CD4-positive, alpha-beta memory T cell (primary cell): ENCODE data around the gene EFHC1. TPM values are rescaled to one million over a fixed set of nuclear protein-coding genes. Genes with fewer than 3 reads are reported as not detected.

Source experiments
- CTCF ChIA-PET: fragments of 350-600 bp; sonication (Branson Sonifier 250); formaldehyde crosslinking; loops from one replicate; lab custom pipeline; 2021; ENCODE audit warnings: inconsistent platforms; ENCODE audit not compliant: partially characterized antibody; lab: Charles Lee
- POLR2A ChIA-PET: fragments of 350-600 bp; sonication (Branson Sonifier 250); formaldehyde crosslinking; loops from one replicate; lab custom pipeline; 2021; ENCODE audit not compliant: partially characterized antibody; lab: Charles Lee
- DNase-seq, 5 donors: peaks; one replicate each; pipeline versions ENCODE4 v3.0.0 to v3.0.0-alpha.2; 2020 to 2022; ENCODE audit warnings: mixed read lengths in 1 of 5
- H3K27ac ChIP-seq: one replicate; pipeline ENCODE4 v1.7.0; 2013; ENCODE audit warnings: low read depth, low read length
- H3K27me3 ChIP-seq: 2 replicates; pipeline ENCODE4 v1.7.0; 2013; ENCODE audit warnings: mild to moderate bottlenecking, low read length, moderate library complexity; ENCODE audit not compliant: insufficient read depth
- H3K36me3 ChIP-seq: 2 replicates; pipeline ENCODE4 v1.7.0; 2013; ENCODE audit warnings: mild to moderate bottlenecking, low read length, moderate library complexity; ENCODE audit not compliant: insufficient read depth
- H3K4me1 ChIP-seq: 2 replicates; pipeline ENCODE4 v1.7.0; 2013; ENCODE audit warnings: mild to moderate bottlenecking, low read length, moderate library complexity; ENCODE audit not compliant: insufficient read depth
- H3K4me3 ChIP-seq, 2 donors: one replicate each; pipeline ENCODE4 v1.7.0; 2013; ENCODE audit warnings: low read length in 2 of 2, mild to moderate bottlenecking in 1 of 2
- H3K9me3 ChIP-seq, 2 donors: one replicate each; pipeline ENCODE4 v1.7.0; 2013; ENCODE audit warnings: low read length in 2 of 2, control low read depth in 1 of 2; ENCODE audit not compliant: control insufficient read depth in 1 of 2
- H3K27ac Mint-ChIP-seq, 7 donors: one replicate each; pipeline ENCODE4 v1.8.0; 2020 to 2021; ENCODE audit warnings: mixed read lengths in 7 of 7, mild to moderate bottlenecking in 6 of 7, inconsistent platforms in 3 of 7, moderate library complexity in 3 of 7
- H3K27me3 Mint-ChIP-seq, 2 donors: one replicate each; pipeline ENCODE4 v1.8.0; 2020 to 2021; ENCODE audit warnings: mixed read lengths in 2 of 2
- H3K36me3 Mint-ChIP-seq, 2 donors: one replicate each; pipeline ENCODE4 v1.8.0; 2020 to 2021; ENCODE audit warnings: mixed read lengths in 2 of 2, inconsistent platforms in 1 of 2, mild to moderate bottlenecking in 1 of 2
- H3K4me1 Mint-ChIP-seq, 4 donors: one replicate each; pipeline ENCODE4 v1.8.0; 2020 to 2021; ENCODE audit warnings: mixed read lengths in 4 of 4, mild to moderate bottlenecking in 1 of 4
- H3K4me3 Mint-ChIP-seq, 8 donors: one replicate each; pipeline ENCODE4 v1.8.0; 2020 to 2021; ENCODE audit warnings: mixed read lengths in 8 of 8, mild to moderate bottlenecking in 7 of 8, moderate library complexity in 6 of 8, inconsistent platforms in 3 of 8
- H3K9me3 Mint-ChIP-seq, 8 donors: one replicate each; pipeline ENCODE4 v1.8.0; 2020 to 2021; ENCODE audit warnings: mixed read lengths in 8 of 8, mild to moderate bottlenecking in 5 of 8, inconsistent platforms in 3 of 8, moderate library complexity in 1 of 8
- intact Hi-C: fragments of 100-400 bp; cut with micrococcal nuclease; formaldehyde crosslinking; loops from one replicate; pipeline ENCODE4 v1.15.1; 2023
- polyA plus RNA-seq, 2 donors: library from polyadenylated mRNA; unstranded; fragments of 300-500 nt; fragmentation: Illumina TruSeq; gene quantifications; one replicate each; pipeline ENCODE4 v1.2.3, GENCODE V29; 2021
- total RNA-seq, 2 experiments: library from RNA; stranded (reverse); gene quantifications; one replicate each; pipeline ENCODE4 v1.2.3, GENCODE V29; 2021

The EFHC1 gene
- total and polyA plus RNA-seq, 4 experiments from 2014 or later: 1.5 to 10.4 (median 4.1) TPM

DNA sequence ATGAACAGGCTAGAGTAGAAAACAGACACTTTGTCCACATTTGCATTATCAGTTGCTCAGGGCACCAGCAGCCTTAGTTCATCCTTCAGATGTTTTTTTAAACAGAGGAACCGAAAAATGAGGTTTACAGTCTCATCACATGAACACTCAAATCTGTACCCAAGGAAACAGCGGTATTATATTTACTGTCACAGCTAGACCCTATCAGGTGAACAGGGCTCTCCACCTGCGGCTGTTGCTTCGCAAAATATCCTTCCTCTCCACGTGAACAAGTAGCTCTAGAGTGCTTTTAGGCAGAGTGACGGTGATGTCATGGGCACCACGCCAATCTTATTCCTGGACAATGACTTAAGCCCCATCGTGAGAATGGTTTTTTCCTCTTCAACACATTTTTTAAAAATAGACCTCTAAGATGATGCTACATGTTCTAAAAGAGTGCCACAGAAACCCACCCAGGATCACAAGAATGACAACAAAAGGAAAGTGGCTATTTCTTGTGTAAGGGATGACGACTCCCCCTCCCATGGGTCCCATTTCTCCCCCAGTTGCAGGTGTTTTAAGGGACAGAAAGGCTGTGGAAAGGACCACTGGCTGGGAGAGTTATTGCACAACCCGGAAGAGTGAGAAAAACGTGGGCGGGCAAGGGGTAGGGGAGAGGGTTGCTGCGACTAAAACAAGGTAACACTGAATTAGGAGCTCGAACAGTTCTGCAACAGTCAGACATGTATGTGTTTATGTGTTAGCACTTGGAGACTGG is 77.7 kb downstream of the EFHC1 start:
- H3K9me3 ChIP-seq: no peaks in the 10 kb centered on the region
- Mint-ChIP-seq H3K9me3 (peaks cover 0 to 7% (median 3%) of the 10 kb centered on the region in 8 donors), H3K27me3 (no peaks in the 10 kb centered on the region), H3K36me3 (peaks cover 10 to 16% of the 10 kb centered on the region in 2 donors), H3K4me1 (no peaks in the 10 kb centered on the region), H3K4me3 (no peak overlapping the region), H3K27ac (no peak overlapping the region)
- ChIA-PET CTCF (no interaction called here), POLR2A (no interaction called here)
- H3K27ac ChIP-seq: no peak overlapping the region
- H3K27me3 ChIP-seq: no peaks in the 10 kb centered on the region
- H3K36me3 ChIP-seq: no peaks in the 10 kb centered on the region
- H3K4me1 ChIP-seq: no peaks in the 10 kb centered on the region
- intact Hi-C loops: no loop called here
- H3K4me3 ChIP-seq: no peak overlapping the region
- DNase-seq: no peak

- Histone ChIP-seq H3K27me3 (no peaks in the 10 kb centered on the region), H3K4me3 (no peak overlapping the region), H3K9me3 (no peaks in the 10 kb centered on the region), H3K4me1 (no peaks in the 10 kb centered on the region), H3K27ac (no peak overlapping the region), H3K36me3 (no peaks in the 10 kb centered on the region)
- Mint-ChIP-seq H3K4me3 (no peak overlapping the region), H3K36me3 (peaks cover 12 to 18% of the 10 kb centered on the region in 2 donors), H3K27me3 (no peaks in the 10 kb centered on the region), H3K4me1 (no peaks in the 10 kb centered on the region), H3K27ac (no peak overlapping the region), H3K9me3 (peaks cover 0 to 7% (median 3%) of the 10 kb centered on the region in 8 donors)
- intact Hi-C loops: no loop called here
- ChIA-PET CTCF (no interaction called here), POLR2A (no interaction called here)
- DNase-seq: no peak
These were observed 78.4 kb downstream of the EFHC1 start for GRCh38 chr6:52498538-52499017.

DNA sequence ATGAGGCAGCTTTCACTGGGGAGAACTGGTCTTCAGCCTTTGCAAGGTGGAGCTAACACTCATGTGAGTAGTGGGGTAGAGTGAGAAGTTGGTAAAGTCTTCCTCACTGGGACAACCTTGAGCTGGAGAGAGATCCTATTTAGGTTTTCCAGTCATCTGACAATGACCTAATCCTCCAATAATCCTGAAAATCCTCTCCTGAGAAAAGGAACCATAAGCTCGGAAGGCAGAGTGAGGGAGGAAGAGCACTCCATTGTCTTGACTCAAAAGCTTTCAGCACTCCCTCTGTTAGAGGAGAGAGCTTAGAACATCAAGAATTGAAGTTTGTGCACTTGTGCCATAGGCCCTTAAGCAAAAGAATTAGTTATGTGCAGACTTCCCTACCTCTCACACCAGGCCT is 78.9 kb downstream of the EFHC1 start:
- Mint-ChIP-seq H3K27ac (no peak overlapping the region), H3K27me3 (no peaks in the 10 kb centered on the region), H3K4me1 (no peaks in the 10 kb centered on the region), H3K9me3 (peaks cover 0 to 7% (median 3%) of the 10 kb centered on the region in 8 donors), H3K4me3 (no peak overlapping the region), H3K36me3 (peaks cover 12 to 18% of the 10 kb centered on the region in 2 donors)
- DNase-seq: no peak
- Histone ChIP-seq H3K9me3 (no peaks in the 10 kb centered on the region), H3K4me1 (no peaks in the 10 kb centered on the region), H3K4me3 (no peak overlapping the region), H3K27ac (no peak overlapping the region), H3K27me3 (no peaks in the 10 kb centered on the region), H3K36me3 (no peaks in the 10 kb centered on the region)
- intact Hi-C loops: no loop called here
- POLR2A ChIA-PET: no interaction called here
- CTCF ChIA-PET: no interaction called here

DNA sequence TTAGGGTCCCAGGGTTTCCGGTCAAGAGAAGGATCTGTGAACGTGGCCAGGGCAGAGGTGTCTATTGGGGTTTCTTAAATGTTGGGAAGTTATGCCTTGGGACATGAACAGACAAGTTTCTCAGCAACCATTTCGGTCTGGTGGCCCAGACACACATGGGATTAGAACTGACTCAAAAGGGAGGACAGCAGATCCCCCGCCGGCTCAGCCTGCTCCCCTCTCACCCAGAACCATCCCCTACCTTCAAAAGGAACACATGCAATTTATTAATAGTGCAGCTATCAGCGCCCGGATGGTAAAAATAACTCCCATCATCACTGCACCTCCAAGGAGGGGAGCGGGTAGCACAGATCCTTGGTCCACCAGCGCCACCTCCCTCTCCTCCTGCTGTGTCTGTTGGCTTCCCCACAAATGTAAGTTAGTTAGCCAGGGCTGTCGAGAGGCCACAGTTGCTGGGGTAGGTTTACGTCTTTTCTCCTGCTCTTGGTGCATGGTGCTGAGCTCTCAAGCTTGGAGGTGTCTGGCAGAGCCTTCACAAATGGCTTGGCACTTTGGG is 79.6 kb downstream of the EFHC1 start:
- H3K4me3 Mint-ChIP-seq: no peak overlapping the region
- no peaks in the 10 kb centered on the region for H3K27me3 Mint-ChIP-seq
- H3K36me3 ChIP-seq: no peaks in the 10 kb centered on the region
- ChIA-PET CTCF (no interaction called here), POLR2A (no interaction called here)
- H3K27me3 ChIP-seq: no peaks in the 10 kb centered on the region
- no peak overlapping the region for H3K4me3 ChIP-seq
- H3K9me3 ChIP-seq: no peaks in the 10 kb centered on the region
- DNase-seq: no peak
- peaks cover 0 to 7% (median 1%) of the 10 kb centered on the region in 8 donors for H3K9me3 Mint-ChIP-seq
- no peaks in the 10 kb centered on the region for H3K4me1 ChIP-seq
- peaks cover 0 to under 1% (median 0%) of the 10 kb centered on the region in 4 donors for H3K4me1 Mint-ChIP-seq
- intact Hi-C loops: no loop called here
- peaks cover 13 to 19% of the 10 kb centered on the region in 2 donors for H3K36me3 Mint-ChIP-seq
- no peak overlapping the region for H3K27ac Mint-ChIP-seq
- no peak overlapping the region for H3K27ac ChIP-seq

GRCh38 chr6:52500238-52501129 is 80.3 kb downstream of the EFHC1 start:
- Histone ChIP-seq H3K4me1 (no peaks in the 10 kb centered on the region), H3K4me3 (no peak overlapping the region), H3K36me3 (no peaks in the 10 kb centered on the region), H3K27ac (no peak overlapping the region), H3K27me3 (no peaks in the 10 kb centered on the region), H3K9me3 (no peaks in the 10 kb centered on the region)
- H3K4me1 Mint-ChIP-seq: peaks cover 0 to 2% (median 0%) of the 10 kb centered on the region in 4 donors
- H3K27ac Mint-ChIP-seq: no peak overlapping the region
- ChIA-PET POLR2A (no interaction called here), CTCF (no interaction called here)
- H3K27me3 Mint-ChIP-seq: no peaks in the 10 kb centered on the region
- H3K9me3 Mint-ChIP-seq: no peaks in the 10 kb centered on the region
- no peak for DNase-seq
- peaks cover 19 to 20% of the 10 kb centered on the region in 2 donors for H3K36me3 Mint-ChIP-seq
- no peak overlapping the region for H3K4me3 Mint-ChIP-seq
- intact Hi-C loops: no loop called here

DNA sequence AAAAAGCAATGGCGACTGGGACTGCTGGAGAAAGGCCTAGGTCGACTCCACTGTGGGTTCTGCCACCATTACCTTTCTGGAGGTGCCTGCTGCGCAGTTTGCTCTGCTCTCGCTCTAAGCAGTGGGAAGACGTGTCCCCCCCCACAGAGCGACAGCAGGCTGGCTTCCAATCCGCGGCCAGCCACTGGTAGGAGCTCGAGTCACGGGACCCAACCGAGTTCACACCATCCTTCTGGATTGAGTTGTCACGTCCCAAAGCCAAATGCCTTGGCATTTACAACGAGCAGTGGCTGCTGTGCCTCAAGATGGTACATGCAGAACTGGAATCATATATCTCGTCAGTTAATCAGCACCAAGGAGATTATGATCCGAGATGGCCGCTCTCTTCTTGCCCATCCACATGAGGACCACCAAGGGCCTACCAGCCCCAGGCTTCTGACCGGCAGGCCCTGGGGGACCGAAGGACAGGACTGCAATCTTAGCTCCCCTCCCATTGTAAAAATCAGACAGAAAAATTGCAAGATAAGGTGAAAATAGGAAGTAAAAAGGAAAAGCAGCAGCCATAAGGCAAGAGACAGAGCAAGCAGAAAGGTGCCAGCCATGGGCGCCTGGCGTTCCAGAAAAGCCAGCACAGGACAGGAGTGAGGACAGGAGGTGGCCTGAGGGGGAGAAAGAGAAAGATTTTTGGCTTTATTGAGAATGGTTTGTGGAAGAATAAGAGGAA is 82.3 kb downstream of the EFHC1 start:
- no peak overlapping the region for H3K27ac ChIP-seq
- H3K4me3 Mint-ChIP-seq: no peak overlapping the region
- no peaks in the 10 kb centered on the region for H3K4me1 ChIP-seq
- H3K9me3 ChIP-seq: no peaks in the 10 kb centered on the region
- H3K4me1 Mint-ChIP-seq: peaks cover 0 to 2% (median 0%) of the 10 kb centered on the region in 4 donors
- peaks cover 24 to 32% of the 10 kb centered on the region in 2 donors for H3K36me3 Mint-ChIP-seq
- DNase-seq: no peak
- no peaks in the 10 kb centered on the region for H3K27me3 Mint-ChIP-seq
- peak overlapping the region in 2 of 7 donors; percentile 17 to 80 for H3K27ac Mint-ChIP-seq
- no peaks in the 10 kb centered on the region for H3K27me3 ChIP-seq
- intact Hi-C loops: no loop called here
- CTCF ChIA-PET: interaction anchor here (1.2 kb wide), 1 partner anchor 15 kb away, joined by 3 read pairs; no protein-coding TSS in a partner anchor
- peaks cover 6% of the 10 kb centered on the region for H3K36me3 ChIP-seq
- no peaks in the 10 kb centered on the region for H3K9me3 Mint-ChIP-seq
- no peak overlapping the region for H3K4me3 ChIP-seq
- POLR2A ChIA-PET: no interaction called here
